GM12878 (cell line): ENCODE measurements around the gene RIMBP2.

ENCODE experiments used
- BHLHE40 ChIP-seq, 2 experiments: fragments of 450-650 bp in 1 of 2; IDR thresholded peaks; 2 replicates each; pipeline ENCODE4 v1.6.1; 2011 to 2017; ENCODE audit warnings: low read depth in 2 of 2, borderline replicate concordance in 1 of 2, improper control_type of control experiment in 1 of 2, low read length in 1 of 2, mild to moderate bottlenecking in 1 of 2
- EZH2 ChIP-seq: IDR thresholded peaks from 2 replicates; pipeline ENCODE4 v1.6.1; 2012; ENCODE audit warnings: low read depth, mild to moderate bottlenecking, control low read depth, inconsistent platforms, low read length, borderline replicate concordance; ENCODE audit not compliant: control insufficient read depth
- NR2C2 ChIP-seq: IDR thresholded peaks from 2 replicates; pipeline ENCODE4 v1.6.1; 2011; ENCODE audit warnings: borderline replicate concordance, low read depth; ENCODE audit not compliant: control insufficient read depth, insufficient read length
- STAT1 ChIP-seq: fragments of 450-650 bp; conservative IDR thresholded peaks from 2 replicates; pipeline ENCODE4 v1.6.1; 2014; ENCODE audit warnings: antibody characterized with exemption, mild to moderate bottlenecking
- TCF12 ChIP-seq: IDR thresholded peaks from 2 replicates; pipeline ENCODE4 v1.6.1; 2011; ENCODE audit warnings: low read depth, mild to moderate bottlenecking, low read length
- TF ChIP-seq, protein P1 (sequence below): IDR thresholded peaks from 2 replicates; pipeline ENCODE4 v1.6.1; 2011; ENCODE audit warnings: low read depth, low read length, improper control_type of control experiment, borderline replicate concordance

GRCh38 chr12:130517588-130517987 is 198.5 kb downstream of the RIMBP2 start:
- TF ChIP-seq BHLHE40 (IDR thresholded peaks at IDR 0.05; ENCODE audit: borderline replicate concordance in 1 of 2, low read depth in 2 of 2, low read length in 1 of 2) (no peak), EZH2 (no peak), NR2C2 (no peak), TCF12 (no peak), STAT1 (no peak)
- TF ChIP-seq, protein P1, sequence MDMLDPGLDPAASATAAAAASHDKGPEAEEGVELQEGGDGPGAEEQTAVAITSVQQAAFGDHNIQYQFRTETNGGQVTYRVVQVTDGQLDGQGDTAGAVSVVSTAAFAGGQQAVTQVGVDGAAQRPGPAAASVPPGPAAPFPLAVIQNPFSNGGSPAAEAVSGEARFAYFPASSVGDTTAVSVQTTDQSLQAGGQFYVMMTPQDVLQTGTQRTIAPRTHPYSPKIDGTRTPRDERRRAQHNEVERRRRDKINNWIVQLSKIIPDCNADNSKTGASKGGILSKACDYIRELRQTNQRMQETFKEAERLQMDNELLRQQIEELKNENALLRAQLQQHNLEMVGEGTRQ: no peak
